HUES64 (cell line): ENCODE results near the gene IFNA7.
"Not testable (repeated sequence)": the region's sequence is repeated elsewhere in the genome, so short reads cannot be mapped to it uniquely, and the experiment has no call there.

ENCODE experiments used
- H3K27ac ChIP-seq: 2 replicates; pipeline ENCODE4 v1.7.0; 2013; ENCODE audit warnings: low read depth, low read length, inconsistent platforms
- H3K27me3 ChIP-seq: 2 replicates; pipeline ENCODE4 v1.6.1; 2013; ENCODE audit warnings: mild to moderate bottlenecking, low read length; ENCODE audit not compliant: insufficient read depth
- H3K36me3 ChIP-seq: 2 replicates; pipeline ENCODE4 v1.6.1; 2013; ENCODE audit warnings: mild to moderate bottlenecking, low read length; ENCODE audit not compliant: insufficient read depth
- H3K4me1 ChIP-seq: 2 replicates; pipeline ENCODE4 v1.6.1; 2013; ENCODE audit warnings: mild to moderate bottlenecking, low read length, moderate library complexity; ENCODE audit not compliant: insufficient read depth
- H3K4me3 ChIP-seq: 2 replicates; pipeline ENCODE4 v1.5.1; 2013; ENCODE audit warnings: mild to moderate bottlenecking, low read length, moderate library complexity
- H3K9ac ChIP-seq: 2 replicates; pipeline ENCODE4 v1.6.1; 2013; ENCODE audit warnings: mild to moderate bottlenecking, low read depth, low read length
- H3K9me3 ChIP-seq: 2 replicates; pipeline ENCODE4 v1.6.1; 2013; ENCODE audit warnings: low read depth, low read length; ENCODE audit not compliant: insufficient read depth
- WGBS: fragments of 150-250, 120-280 bp; methylation state at CpG from one replicate; pipeline ENCODE4 v1.1.7; 2013; ENCODE audit warnings: missing lambda C conversion rate; 5-methylcytosine and 5-hydroxymethylcytosine counted together

The IFNA7 gene

GRCh38 chr9:21213411-21214326 lies 11.7 kb upstream of the IFNA7 start:
- not testable (repeated sequence) for H3K4me3 ChIP-seq, H3K9ac ChIP-seq, H3K4me1 ChIP-seq, H3K36me3 ChIP-seq, H3K27ac ChIP-seq, H3K9me3 ChIP-seq, H3K27me3 ChIP-seq
- WGBS = 36% methylated on average over 2 of the region's 5 CpGs

DNA sequence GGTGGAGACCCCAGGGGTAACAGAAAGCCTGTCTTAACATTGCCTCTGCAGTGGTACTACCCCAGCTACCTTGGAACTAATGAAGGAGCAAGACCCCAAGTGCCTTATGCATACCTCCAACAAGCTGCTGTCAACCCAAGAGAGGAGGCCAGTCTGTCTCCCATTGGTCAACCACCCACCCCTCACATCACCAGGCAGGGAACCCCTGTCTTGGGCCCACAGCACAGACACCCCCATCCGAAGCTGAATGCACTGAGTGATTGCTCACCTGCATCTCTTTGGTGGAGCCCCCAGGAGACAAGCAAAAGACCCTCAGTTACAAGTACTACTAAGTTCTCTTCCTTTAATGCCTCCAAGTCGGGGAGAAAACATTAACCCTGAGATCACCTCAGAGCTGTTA lies 10.2 kb upstream of the IFNA7 start:
- 92% methylated on average over 2 of the region's 2 CpGs for WGBS
- not testable (repeated sequence) for H3K4me3 ChIP-seq, H3K36me3 ChIP-seq, H3K9me3 ChIP-seq, H3K4me1 ChIP-seq, H3K27ac ChIP-seq, H3K9ac ChIP-seq, H3K27me3 ChIP-seq

DNA sequence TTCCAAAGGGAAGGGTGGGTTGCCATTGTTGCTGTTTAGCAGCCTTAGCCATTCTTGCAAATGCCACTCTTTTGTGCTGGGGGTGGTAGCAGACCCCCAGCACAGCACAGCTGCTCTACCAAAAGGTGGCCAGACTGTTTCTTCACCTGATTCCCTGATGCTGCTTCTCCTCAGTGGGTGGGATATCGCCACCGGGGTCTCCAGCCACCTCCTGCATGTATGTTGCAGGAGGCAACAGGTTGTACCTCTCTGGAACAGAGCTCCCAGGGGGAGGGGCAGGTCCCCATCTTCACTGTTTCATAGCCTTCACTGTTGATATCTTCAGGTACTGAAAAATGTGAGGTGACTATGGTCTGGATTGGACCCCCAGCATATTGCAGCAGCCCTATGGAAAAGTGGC lies 8.8 kb upstream of the IFNA7 start:
- WGBS = 93% methylated on average over 2 of the region's 2 CpGs
- not testable (repeated sequence) for H3K27ac ChIP-seq, H3K4me1 ChIP-seq, H3K27me3 ChIP-seq, H3K9me3 ChIP-seq, H3K4me3 ChIP-seq, H3K36me3 ChIP-seq, H3K9ac ChIP-seq

- no peaks in the 10 kb centered on the region for H3K4me1 ChIP-seq
- no peaks in the 10 kb centered on the region for H3K9me3 ChIP-seq
- no peaks in the 10 kb centered on the region for H3K36me3 ChIP-seq
- no peaks in the 10 kb centered on the region for H3K27me3 ChIP-seq
- no peak overlapping the region for H3K27ac ChIP-seq
- no peak overlapping the region for H3K4me3 ChIP-seq
- WGBS = 94% methylated on average over 7 of the region's 7 CpGs
- H3K9ac ChIP-seq = no peak overlapping the region
These were observed 8.3 kb upstream of the IFNA7 start for GRCh38 chr9:21210311-21210710.

GRCh38 chr9:21207043-21207442 lies 5.0 kb upstream of the IFNA7 start, which contains the start of gene IFNA10:
TSS of gene IFNA10 (minus strand) at chr9:21207143. CDS start at chr9:21207097, 46 bp downstream.
- not testable (repeated sequence) for H3K36me3 ChIP-seq, H3K27ac ChIP-seq, H3K9me3 ChIP-seq, H3K27me3 ChIP-seq, H3K4me1 ChIP-seq, H3K9ac ChIP-seq, H3K4me3 ChIP-seq
- WGBS = 94% methylated on average over 1 of the region's 3 CpGs

GRCh38 chr9:21205204-21205603 lies 3.2 kb upstream of the IFNA7 start:
- Histone ChIP-seq H3K9me3 (no peaks in the 10 kb centered on the region), H3K27ac (no peak overlapping the region), H3K9ac (no peak overlapping the region), H3K27me3 (no peaks in the 10 kb centered on the region), H3K36me3 (no peaks in the 10 kb centered on the region), H3K4me3 (no peak overlapping the region), H3K4me1 (no peaks in the 10 kb centered on the region)

- WGBS = 58% methylated on average over 4 of the region's 6 CpGs
- not testable (repeated sequence) for H3K36me3 ChIP-seq, H3K9ac ChIP-seq, H3K9me3 ChIP-seq, H3K27me3 ChIP-seq, H3K4me3 ChIP-seq, H3K27ac ChIP-seq, H3K4me1 ChIP-seq
These were observed 6.9 kb downstream of the IFNA7 start for GRCh38 chr9:21194867-21195776.

DNA sequence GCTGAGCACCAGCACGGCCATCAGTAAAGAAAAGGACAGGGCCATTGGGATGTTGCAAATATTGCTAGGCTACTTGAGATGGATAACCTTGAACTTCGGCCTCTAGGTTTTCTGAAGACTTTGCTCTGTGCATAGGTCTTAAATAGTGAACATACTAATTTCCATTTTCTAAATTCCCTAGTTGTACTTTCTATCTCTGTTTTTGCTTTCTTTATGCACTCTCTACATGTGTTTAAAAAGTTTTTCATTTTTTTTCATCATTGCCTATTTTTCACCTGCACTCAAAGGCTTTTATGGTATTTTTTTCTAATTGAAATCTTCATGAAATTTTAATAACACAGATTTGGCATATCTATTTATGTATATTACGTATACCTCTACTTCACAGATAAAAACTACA lies 14.5 kb downstream of the IFNA7 start, which contains the start of gene IFNA4:
Gene IFNA4 (minus strand): TSS at position 101 of the 400 bp plus-strand sequence. CDS start 56 bp downstream, at position 45.
- H3K27me3 ChIP-seq, H3K4me1 ChIP-seq, H3K4me3 ChIP-seq, H3K36me3 ChIP-seq, H3K9me3 ChIP-seq, H3K9ac ChIP-seq, H3K27ac ChIP-seq: not testable (repeated sequence)
- no CpG with 5 or more reads among the region's 3 CpGs for WGBS

GRCh38 chr9:21182810-21183736 lies 18.9 kb downstream of the IFNA7 start:
- H3K4me1 ChIP-seq, H3K4me3 ChIP-seq, H3K36me3 ChIP-seq, H3K9me3 ChIP-seq, H3K9ac ChIP-seq, H3K27me3 ChIP-seq, H3K27ac ChIP-seq: not testable (repeated sequence)
- WGBS = 45% methylated on average over 3 of the region's 4 CpGs

DNA sequence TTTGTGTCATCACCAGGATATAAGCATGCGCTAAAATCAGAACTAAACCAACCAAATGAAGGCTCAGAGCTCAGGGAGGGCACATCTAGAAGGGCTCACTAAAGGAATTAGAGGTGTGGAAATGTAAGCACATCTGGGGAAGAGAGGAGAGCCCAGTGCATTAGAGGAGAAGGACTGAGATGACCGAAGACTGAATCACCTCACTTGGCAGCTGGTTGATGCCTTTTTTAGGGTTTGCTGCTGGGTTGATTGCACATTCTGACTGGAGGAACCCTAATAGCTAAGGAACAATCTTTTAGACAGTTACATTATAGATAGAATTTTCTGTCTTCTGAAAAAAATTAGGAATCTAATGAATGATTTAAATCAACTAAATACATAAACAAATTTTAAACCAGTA lies 27.3 kb downstream of the IFNA7 start:
- H3K27me3 ChIP-seq = peaks cover 11% of the 10 kb centered on the region
- H3K27ac ChIP-seq = no peak overlapping the region
- WGBS = 98% methylated on average over 2 of the region's 2 CpGs

More for the DNA sequence above, 27.3 kb downstream of the IFNA7 start:
- Histone ChIP-seq H3K4me1 (no peaks in the 10 kb centered on the region), H3K36me3 (no peaks in the 10 kb centered on the region), H3K9ac (no peak overlapping the region), H3K4me3 (no peak overlapping the region), H3K9me3 (no peaks in the 10 kb centered on the region)
